Keratinocyte (primary cell): ENCODE results near the gene PPP2R5C. TPM values are rescaled to one million over a fixed set of nuclear protein-coding genes. Genes with fewer than 3 reads are reported as not detected.

ENCODE experiments used
- DNase-seq: peaks from one replicate; pipeline ENCODE4 v3.0.0-alpha.2; 2011; ENCODE audit warnings: low read depth, missing footprints, low spot score
- FAIRE-seq: peaks from 2 replicates; lab custom pipeline; 2011; peaks lifted over from hg19 to GRCh38; lab: Jason Lieb, UNC
- H2AFZ ChIP-seq: 2 replicates; pipeline ENCODE4 v1.6.0; 2012; ENCODE audit warnings: low read length, control low read depth, inconsistent platforms; ENCODE audit not compliant: control insufficient read depth
- H3K27ac ChIP-seq: 2 replicates; pipeline ENCODE4 v1.5.1; 2011; ENCODE audit warnings: low read length; ENCODE audit not compliant: control insufficient read depth, insufficient read depth
- H3K27me3 ChIP-seq: 3 replicates; pipeline ENCODE4 v1.6.0; 2011; ENCODE audit warnings: low read length; ENCODE audit not compliant: control insufficient read depth, insufficient read depth; ENCODE audit errors: extremely low read depth
- H3K36me3 ChIP-seq, 2 experiments: 2 replicates in 1 of 2; 3 replicates in 1 of 2; pipeline ENCODE4 v1.5.1; 2011; ENCODE audit warnings: low read length in 2 of 2, mild to moderate bottlenecking in 1 of 2; ENCODE audit not compliant: control insufficient read depth in 2 of 2, insufficient read depth in 2 of 2; ENCODE audit errors: extremely low read depth in 1 of 2
- H3K4me1 ChIP-seq: 3 replicates; pipeline ENCODE4 v1.5.1; 2011; ENCODE audit warnings: low read length; ENCODE audit not compliant: control insufficient read depth, insufficient read depth; ENCODE audit errors: extremely low read depth
- H3K4me2 ChIP-seq: 3 replicates; pipeline ENCODE4 v1.6.0; 2011; ENCODE audit warnings: low read depth, low read length; ENCODE audit not compliant: control insufficient read depth, insufficient read depth; ENCODE audit errors: extremely low read depth
- H3K4me3 ChIP-seq, 3 experiments: fragments of 200-600 bp in 1 of 3; sonication (generic) in 1 of 3; 2 replicates in 2 of 3; 3 replicates in 1 of 3; pipeline ENCODE4 v1.5.1; 2011 to 2016; ENCODE audit warnings: low read length in 3 of 3, mild to moderate bottlenecking in 3 of 3, control low read depth in 2 of 3, inconsistent platforms in 1 of 3, low read depth in 1 of 3, mixed read lengths in 1 of 3, mixed run types in 1 of 3, moderate library complexity in 1 of 3; ENCODE audit not compliant: control insufficient read depth in 2 of 3, insufficient read depth in 2 of 3; ENCODE audit errors: extremely low read depth in 1 of 3
- H3K79me2 ChIP-seq: 2 replicates; pipeline ENCODE4 v1.6.0; 2012; ENCODE audit warnings: low read length; ENCODE audit not compliant: control insufficient read depth, insufficient read depth
- H3K9ac ChIP-seq: 3 replicates; pipeline ENCODE4 v1.6.0; 2011; ENCODE audit warnings: low read length; ENCODE audit not compliant: control insufficient read depth, insufficient read depth; ENCODE audit errors: extremely low read depth
- H3K9me1 ChIP-seq: 3 replicates; pipeline ENCODE4 v1.6.0; 2011; ENCODE audit warnings: low read length; ENCODE audit not compliant: control insufficient read depth, insufficient read depth; ENCODE audit errors: extremely low read depth
- H3K9me3 ChIP-seq: 2 replicates; pipeline ENCODE4 v1.5.1; 2012; ENCODE audit warnings: low read depth, low read length; ENCODE audit not compliant: control insufficient read depth
- H4K20me1 ChIP-seq: 3 replicates; pipeline ENCODE4 v1.6.0; 2011; ENCODE audit warnings: low read length; ENCODE audit not compliant: control insufficient read depth, insufficient read depth; ENCODE audit errors: extremely low read depth
- CTCF ChIP-seq, 3 experiments: IDR thresholded peaks in 1 of 3; conservative IDR thresholded peaks in 1 of 3; optimal IDR thresholded peaks in 1 of 3; 2 replicates in 2 of 3; 3 replicates in 1 of 3; pipeline versions ENCODE3 to v1.5.1; 2011; ENCODE audit warnings: low read length in 3 of 3, mild to moderate bottlenecking in 3 of 3, moderate library complexity in 2 of 3, control low read depth in 1 of 3, inconsistent platforms in 1 of 3; ENCODE audit not compliant: insufficient read depth in 2 of 3; ENCODE audit errors: extremely low read depth in 1 of 3
- EZH2 ChIP-seq: IDR thresholded peaks from one replicate; pipeline ENCODE4 v1.6.1; 2012; ENCODE audit warnings: inconsistent platforms, mild to moderate bottlenecking, low read length, moderate library complexity
- dilution Hi-C: fragments of 300-500 bp; cut with MboI; formaldehyde crosslinking; loops from one replicate; pipeline ENCODE4 v1.7.0; 2020; ENCODE audit warnings: low sequenced_read_pairs; ENCODE audit not compliant: extremely low pct_ligation_motif_present
- polyA plus RNA-seq, 5 experiments: library from polyadenylated mRNA; depleted of rRNA in 3 of 5; stranded (reverse) in 3 of 5; stranded (forward) in 1 of 5; unstranded in 1 of 5; fragments of >200 nt; gene quantifications; 1 replicate in 1 of 5; 2 replicates in 3 of 5; 3 replicates in 1 of 5; pipeline versions ENCODE4 v1.2.1 to v1.2.3, GENCODE V29; 2011 to 2012; ENCODE audit warnings: missing spikeins in 2 of 5, low read depth in 1 of 5, low replicate concordance in 1 of 5

Gene PPP2R5C
- polyA plus RNA-seq, 1 donor (not counting 4 experiments of a cell fraction or from before 2014, with no cell fraction given): 105 TPM

DNA sequence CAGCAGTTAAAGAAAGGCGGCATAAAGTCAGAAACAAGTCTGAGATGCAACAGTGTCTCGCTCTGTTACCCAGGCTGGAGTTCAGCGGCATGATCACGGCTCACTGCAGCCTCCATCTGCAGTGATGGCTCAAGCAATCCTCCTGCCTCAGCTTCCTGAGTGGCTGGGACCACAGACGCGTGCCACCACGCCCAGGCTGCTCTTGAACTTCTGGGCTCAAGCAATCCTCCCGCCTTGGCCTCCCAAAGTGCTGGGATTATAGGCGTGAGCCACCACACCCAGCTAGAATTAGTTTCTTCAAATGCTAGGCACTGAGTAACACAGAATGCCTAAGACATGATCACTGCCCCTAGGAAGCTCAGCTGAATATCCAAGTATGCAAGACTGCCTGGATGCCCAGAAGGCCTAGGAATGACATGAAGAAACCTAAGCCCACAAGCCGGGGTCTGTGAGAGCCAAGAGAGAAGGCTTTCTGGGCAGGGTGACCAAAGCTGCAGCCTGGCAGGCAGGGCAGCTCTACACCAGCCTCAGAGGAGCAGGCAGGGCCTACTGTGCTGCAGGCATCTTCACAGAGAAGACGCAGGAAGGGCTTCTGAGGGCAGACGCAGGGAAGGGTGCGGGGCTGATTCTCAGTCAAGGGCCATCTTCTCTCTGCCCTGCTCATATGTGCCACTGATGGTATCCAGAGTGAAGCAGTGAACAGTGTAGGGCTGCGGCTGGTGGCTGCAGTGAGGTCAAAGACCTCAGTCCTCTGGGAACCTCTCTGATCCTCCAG is 4.3 kb upstream of the PPP2R5C start:
- dilution Hi-C loops: no loop called here
- no peak for FAIRE-seq

GRCh38 chr14:101757839-101758211 is 3.7 kb upstream of the PPP2R5C start:
- Histone ChIP-seq H3K9me1 (no peaks in the 10 kb centered on the region), H3K4me2 (no peak overlapping the region), H2AFZ (no peak overlapping the region), H4K20me1 (no peaks in the 10 kb centered on the region), H3K9me3 (no peaks in the 10 kb centered on the region), H3K27ac (no peak overlapping the region), H3K9ac (no peak overlapping the region), H3K36me3 (no peaks in the 10 kb centered on the region), H3K4me1 (peaks cover 3% of the 10 kb centered on the region), H3K4me3 (no peak overlapping the region), H3K79me2 (no peaks in the 10 kb centered on the region), H3K27me3 (peaks cover 4% of the 10 kb centered on the region)
- FAIRE-seq (no peak), DNase-seq (no peak)
- TF ChIP-seq CTCF (optimal IDR thresholded peaks at IDR 0.05 in 1 of 3, IDR thresholded peaks at IDR 0.05 in 1 of 3, conservative IDR thresholded peaks at IDR 0.05 in 1 of 3; ENCODE audit: extremely low read depth in 1 of 3, insufficient read depth in 2 of 3, low read length in 3 of 3) (no peak), EZH2 (no peak)
- dilution Hi-C loops: no loop called here

More for the DNA sequence above, 4.3 kb upstream of the PPP2R5C start:
- Histone ChIP-seq H3K9me3 (no peaks in the 10 kb centered on the region), H3K9me1 (no peaks in the 10 kb centered on the region), H3K4me3 (no peak overlapping the region), H4K20me1 (no peaks in the 10 kb centered on the region), H3K27ac (no peak overlapping the region), H2AFZ (no peak overlapping the region), H3K36me3 (no peaks in the 10 kb centered on the region), H3K9ac (no peak overlapping the region), H3K27me3 (peaks cover 4% of the 10 kb centered on the region), H3K4me2 (no peak overlapping the region), H3K79me2 (no peaks in the 10 kb centered on the region), H3K4me1 (peaks cover 3% of the 10 kb centered on the region)
- TF ChIP-seq EZH2 (no peak), CTCF (optimal IDR thresholded peaks at IDR 0.05 in 1 of 3, IDR thresholded peaks at IDR 0.05 in 1 of 3, conservative IDR thresholded peaks at IDR 0.05 in 1 of 3; ENCODE audit: extremely low read depth in 1 of 3, insufficient read depth in 2 of 3, low read length in 3 of 3) (no peak)
- no peak for DNase-seq
